GM19467 (cell line): ENCODE measurements around the gene LRRC4B.

Experiments used
- ATAC-seq: cut with Tn5 transposase; IDR thresholded peaks from one replicate; pipeline ENCODE4 v1.9.1; 2021; ENCODE audit warnings: mild to moderate bottlenecking, moderate library complexity; ENCODE audit not compliant: unreplicated experiment

LRRC4B gene

DNA sequence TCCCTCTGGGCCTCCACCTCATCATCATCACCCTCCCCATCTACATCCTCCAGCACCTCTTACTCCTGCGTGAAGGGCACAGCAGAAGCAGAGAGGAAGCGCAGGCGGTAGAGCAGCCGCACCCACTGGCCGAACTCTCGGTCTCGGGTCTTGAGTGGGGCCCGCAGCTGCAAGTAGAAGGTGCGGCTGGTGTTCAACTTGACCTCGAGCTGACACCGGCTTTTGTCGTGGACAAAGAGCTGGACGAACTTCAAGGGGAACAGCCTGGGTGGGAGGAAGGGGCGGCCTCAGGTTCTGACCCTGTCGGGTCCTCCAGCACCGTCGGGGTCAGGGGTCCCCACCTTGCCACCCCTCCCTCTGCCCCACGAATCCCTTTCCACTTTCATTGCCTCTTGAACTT lies 100.7 kb downstream of the LRRC4B start:
- no peak for ATAC-seq
